GM23338 (cell line): ENCODE data around the gene MUS81. TPM values are rescaled to one million over a fixed set of nuclear protein-coding genes. Genes with fewer than 3 reads are reported as not detected.

ENCODE experiments used
- ATAC-seq: fragments of 200-7000 bp; cut with Tn5 transposase; 3 replicates; pipeline ENCODE4 v1.9.1; 2020
- DNase-seq: peaks from one replicate; pipeline ENCODE4 v3.0.0-alpha.2; 2015; ENCODE audit warnings: low spot score
- H2AFZ ChIP-seq: fragments of 200-600 bp; sonication (generic); 2 replicates; pipeline ENCODE4 v1.8.0; 2016; ENCODE audit warnings: antibody characterized with exemption, mild to moderate bottlenecking, moderate library complexity
- H3F3A ChIP-seq: fragments of 200-600 bp; sonication (generic); replicated peaks from 2 replicates; pipeline ENCODE4 v1.8.0; 2017; ENCODE audit warnings: antibody characterized with exemption, mixed run types, low read depth
- H3K27ac ChIP-seq: fragments of 200-600 bp; sonication (generic); 2 replicates; pipeline ENCODE4 v1.6.1; 2016; ENCODE audit warnings: low read depth
- H3K27me3 ChIP-seq: fragments of 200-600 bp; sonication (generic); 2 replicates; pipeline ENCODE4 v1.8.0; 2016; ENCODE audit warnings: mild to moderate bottlenecking, mixed run types, moderate library complexity; ENCODE audit not compliant: insufficient read depth
- H3K36me3 ChIP-seq: fragments of 200-600 bp; sonication (generic); 2 replicates; pipeline ENCODE4 v1.8.0; 2016; ENCODE audit warnings: mild to moderate bottlenecking; ENCODE audit not compliant: insufficient read depth
- H3K4me1 ChIP-seq: fragments of 200-600 bp; sonication (generic); 2 replicates; pipeline ENCODE4 v1.8.0; 2016; ENCODE audit warnings: mild to moderate bottlenecking, moderate library complexity; ENCODE audit not compliant: insufficient read depth
- H3K4me2 ChIP-seq: fragments of 200-600 bp; sonication (generic); 2 replicates; pipeline ENCODE4 v1.7.1; 2017; ENCODE audit warnings: mixed run types
- H3K4me3 ChIP-seq: fragments of 200-600 bp; sonication (generic); 2 replicates; pipeline ENCODE4 v1.6.1; 2016; ENCODE audit warnings: mixed run types
- H3K79me2 ChIP-seq: fragments of 200-600 bp; sonication (generic); replicated peaks from 2 replicates; pipeline ENCODE4 v1.8.0; 2017; ENCODE audit warnings: mild to moderate bottlenecking; ENCODE audit not compliant: insufficient read depth
- H3K9me2 ChIP-seq: fragments of 200-600 bp; sonication (generic); 2 replicates; pipeline ENCODE4 v1.8.0; 2017; ENCODE audit not compliant: insufficient read depth
- H4K20me1 ChIP-seq: fragments of 200-600 bp; sonication (generic); replicated peaks from 2 replicates; pipeline ENCODE4 v1.8.0; 2017; ENCODE audit warnings: mild to moderate bottlenecking; ENCODE audit not compliant: insufficient read depth
- H3K27ac Mint-ChIP-seq: 2 replicates; pipeline ENCODE4 v1.8.0; 2020; ENCODE audit warnings: inconsistent platforms, mild to moderate bottlenecking, moderate library complexity, mixed read lengths
- H3K27me3 Mint-ChIP-seq: 3 replicates; pipeline ENCODE4 v1.8.0; 2022; ENCODE audit warnings: low read depth, mild to moderate bottlenecking, moderate library complexity, mixed read lengths, inconsistent platforms; ENCODE audit not compliant: insufficient read depth, poor library complexity
- H3K36me3 Mint-ChIP-seq: 3 replicates; pipeline ENCODE4 v1.8.0; 2021; ENCODE audit warnings: low read depth, mild to moderate bottlenecking, inconsistent platforms, moderate library complexity, mixed read lengths
- H3K4me1 Mint-ChIP-seq: 3 replicates; pipeline ENCODE4 v1.8.0; 2020; ENCODE audit warnings: mild to moderate bottlenecking, inconsistent platforms, mixed read lengths
- H3K4me3 Mint-ChIP-seq: 3 replicates; pipeline ENCODE4 v1.8.0; 2021; ENCODE audit warnings: moderate library complexity, mild to moderate bottlenecking, inconsistent platforms, mixed read lengths
- H3K9me3 Mint-ChIP-seq: 3 replicates; pipeline ENCODE4 v1.8.0; 2020; ENCODE audit warnings: moderate library complexity, mild to moderate bottlenecking, inconsistent platforms, mixed read lengths
- EZH2phosphoT487 ChIP-seq: fragments of 200-600 bp; sonication (generic); IDR thresholded peaks from one replicate; pipeline ENCODE4 v1.8.1; 2018; ENCODE audit warnings: antibody characterized with exemption; ENCODE audit not compliant: unreplicated experiment
- STAT1 ChIP-seq: IDR thresholded peaks from one replicate; pipeline ENCODE4 v1.6.1; 2016; ENCODE audit warnings: antibody characterized with exemption; ENCODE audit not compliant: unreplicated experiment
- polyA plus RNA-seq: library from polyadenylated mRNA; unstranded; fragments of >200 nt; fragmentation: Nextera tagmentation; extraction: Ambion mirVana; gene quantifications from 2 replicates; pipeline ENCODE4 v1.2.1, GENCODE V29; 2016
- total RNA-seq: library from RNA; depleted of rRNA; stranded (reverse); fragments of >200 nt; shearing (Covaris generic); gene quantifications from 2 replicates; pipeline ENCODE4 v1.2.3, GENCODE V29; 2014
- TF ChIP-seq, protein P1 (sequence below), 2 experiments: fragments of 200-600 bp in 1 of 2; sonication (generic) in 1 of 2; conservative IDR thresholded peaks; 2 replicates each; pipeline versions ENCODE4 v1.5.1 to v1.6.1; 2016 to 2017; ENCODE audit warnings: antibody characterized with exemption in 2 of 2, low read depth in 2 of 2, mild to moderate bottlenecking in 2 of 2, moderate library complexity in 1 of 2
- TF ChIP-seq, protein P2 (sequence below): IDR thresholded peaks from 2 replicates; pipeline ENCODE4 v1.6.1; 2016; ENCODE audit warnings: antibody characterized with exemption
- TF ChIP-seq, protein P3 (sequence below): fragments of 250-450 bp; sonication (Bioruptor Pico); IDR thresholded peaks from 2 replicates; pipeline ENCODE4 v1.5.0; 2020; ENCODE audit warnings: mild to moderate bottlenecking, moderate library complexity

The MUS81 gene
- total and polyA plus RNA-seq, 2 experiments from 2014 or later = 38.5 to 48.6 TPM

DNA sequence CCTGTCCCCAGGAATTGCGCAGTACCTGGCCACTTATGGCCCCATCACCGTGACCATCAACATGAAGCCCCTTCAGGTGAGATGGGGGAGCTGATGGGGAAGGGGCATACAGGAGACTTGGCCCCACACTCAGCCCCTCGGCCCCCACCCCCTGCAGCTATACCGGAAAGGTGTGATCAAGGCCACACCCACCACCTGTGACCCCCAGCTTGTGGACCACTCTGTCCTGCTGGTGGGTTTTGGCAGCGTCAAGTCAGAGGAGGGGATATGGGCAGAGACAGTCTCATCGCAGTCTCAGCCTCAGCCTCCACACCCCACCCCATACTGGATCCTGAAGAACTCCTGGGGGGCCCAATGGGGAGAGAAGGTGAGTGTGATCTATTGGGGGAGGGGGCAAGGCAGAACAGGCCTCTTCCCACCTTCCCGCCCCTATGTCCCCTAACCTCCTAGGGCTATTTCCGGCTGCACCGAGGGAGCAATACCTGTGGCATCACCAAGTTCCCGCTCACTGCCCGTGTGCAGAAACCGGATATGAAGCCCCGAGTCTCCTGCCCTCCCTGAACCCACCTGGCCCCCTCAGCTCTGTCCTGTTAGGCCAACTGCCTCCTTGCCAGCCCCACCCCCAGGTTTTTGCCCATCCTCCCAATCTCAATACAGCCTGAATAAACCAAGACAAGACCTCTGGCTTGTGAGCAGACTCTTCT, 23.0 kb downstream of the MUS81 start:
- no peak for ATAC-seq
- no peaks in the 10 kb centered on the region for H3K9me2 ChIP-seq
- H3K4me3 Mint-ChIP-seq = no peak overlapping the region; the same call in 2 of the 3 replicates

DNA sequence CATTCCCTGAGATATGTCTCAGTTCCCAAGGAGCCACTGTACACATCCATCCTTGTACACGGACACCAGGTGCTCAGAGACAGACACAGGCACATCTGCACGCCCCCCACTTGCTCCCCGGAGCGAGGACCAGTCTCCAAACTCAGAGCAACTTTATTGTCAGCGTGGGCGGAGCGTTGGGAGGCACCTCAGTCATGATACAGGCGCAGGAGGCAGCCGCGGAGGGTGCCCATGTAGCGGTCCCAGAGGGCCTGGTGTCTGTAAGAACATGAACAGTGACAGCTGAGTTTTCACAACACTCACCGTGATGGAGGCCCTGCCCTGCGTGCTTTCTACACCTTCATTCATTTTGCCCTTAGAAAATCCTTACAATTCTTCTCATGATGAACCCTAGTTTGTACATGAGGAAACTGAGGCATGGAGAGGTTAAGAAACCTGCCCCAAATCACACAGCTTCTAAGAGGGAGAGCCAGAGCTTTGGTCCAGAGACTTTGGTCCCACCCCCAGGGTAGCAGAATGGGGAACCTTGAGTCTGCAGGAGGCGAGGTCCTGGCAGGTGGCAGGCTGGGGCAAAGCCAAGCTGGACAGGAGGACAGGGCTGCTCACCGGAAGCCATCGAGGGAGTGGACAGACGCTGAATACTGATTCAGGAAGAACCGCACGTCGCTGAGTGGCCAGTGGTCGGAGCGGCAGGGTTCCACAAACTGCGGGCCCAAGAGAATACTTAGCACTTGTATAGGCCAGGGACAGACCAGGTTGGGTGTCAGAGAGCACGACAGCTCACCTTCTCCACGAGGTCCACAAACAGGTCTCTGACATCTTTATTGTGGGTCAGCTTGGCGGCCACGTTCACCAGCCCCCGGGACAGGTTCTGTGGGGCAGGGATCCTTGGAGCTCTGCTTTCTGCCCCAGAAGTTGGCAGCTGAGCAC, 23.8 kb downstream of the MUS81 start:
- Histone ChIP-seq H2AFZ (no peak overlapping the region), H3K36me3 (peaks cover 14% of the 10 kb centered on the region; the same call in 1 of the 2 replicates), H3K9me2 (no peaks in the 10 kb centered on the region), H4K20me1 (peaks cover 18% of the 10 kb centered on the region; the same call in 1 of the 2 replicates), H3K4me3 (no peak overlapping the region), H3K27me3 (peaks cover under 1% of the 10 kb centered on the region; the same call in 1 of the 2 replicates), H3K27ac (no peak overlapping the region), H3F3A (peaks cover 29% of the 10 kb centered on the region), H3K4me2 (no peak overlapping the region), H3K4me1 (peaks cover 9% of the 10 kb centered on the region), H3K79me2 (0 out of 2 replicates have a peak, but pooled peaks cover 9% of the 10 kb centered on the region)
- no peak for DNase-seq
- no peak for ATAC-seq
- Mint-ChIP-seq H3K9me3 (peaks cover 2% of the 10 kb centered on the region; the same call in 1 of the 3 replicates), H3K27me3 (peaks cover 14% of the 10 kb centered on the region), H3K27ac (no peak overlapping the region), H3K4me3 (no peak overlapping the region; the same call in 2 of the 3 replicates), H3K4me1 (peaks cover 15% of the 10 kb centered on the region), H3K36me3 (peaks cover 45% of the 10 kb centered on the region)
- TF ChIP-seq, protein P1, sequence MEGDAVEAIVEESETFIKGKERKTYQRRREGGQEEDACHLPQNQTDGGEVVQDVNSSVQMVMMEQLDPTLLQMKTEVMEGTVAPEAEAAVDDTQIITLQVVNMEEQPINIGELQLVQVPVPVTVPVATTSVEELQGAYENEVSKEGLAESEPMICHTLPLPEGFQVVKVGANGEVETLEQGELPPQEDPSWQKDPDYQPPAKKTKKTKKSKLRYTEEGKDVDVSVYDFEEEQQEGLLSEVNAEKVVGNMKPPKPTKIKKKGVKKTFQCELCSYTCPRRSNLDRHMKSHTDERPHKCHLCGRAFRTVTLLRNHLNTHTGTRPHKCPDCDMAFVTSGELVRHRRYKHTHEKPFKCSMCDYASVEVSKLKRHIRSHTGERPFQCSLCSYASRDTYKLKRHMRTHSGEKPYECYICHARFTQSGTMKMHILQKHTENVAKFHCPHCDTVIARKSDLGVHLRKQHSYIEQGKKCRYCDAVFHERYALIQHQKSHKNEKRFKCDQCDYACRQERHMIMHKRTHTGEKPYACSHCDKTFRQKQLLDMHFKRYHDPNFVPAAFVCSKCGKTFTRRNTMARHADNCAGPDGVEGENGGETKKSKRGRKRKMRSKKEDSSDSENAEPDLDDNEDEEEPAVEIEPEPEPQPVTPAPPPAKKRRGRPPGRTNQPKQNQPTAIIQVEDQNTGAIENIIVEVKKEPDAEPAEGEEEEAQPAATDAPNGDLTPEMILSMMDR (conservative IDR thresholded peaks at IDR 0.05; ENCODE audit: low read depth in 2 of 2) = no peak
- TF ChIP-seq, protein P2, sequence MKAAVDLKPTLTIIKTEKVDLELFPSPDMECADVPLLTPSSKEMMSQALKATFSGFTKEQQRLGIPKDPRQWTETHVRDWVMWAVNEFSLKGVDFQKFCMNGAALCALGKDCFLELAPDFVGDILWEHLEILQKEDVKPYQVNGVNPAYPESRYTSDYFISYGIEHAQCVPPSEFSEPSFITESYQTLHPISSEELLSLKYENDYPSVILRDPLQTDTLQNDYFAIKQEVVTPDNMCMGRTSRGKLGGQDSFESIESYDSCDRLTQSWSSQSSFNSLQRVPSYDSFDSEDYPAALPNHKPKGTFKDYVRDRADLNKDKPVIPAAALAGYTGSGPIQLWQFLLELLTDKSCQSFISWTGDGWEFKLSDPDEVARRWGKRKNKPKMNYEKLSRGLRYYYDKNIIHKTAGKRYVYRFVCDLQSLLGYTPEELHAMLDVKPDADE = no peak
- TF ChIP-seq, protein P3, sequence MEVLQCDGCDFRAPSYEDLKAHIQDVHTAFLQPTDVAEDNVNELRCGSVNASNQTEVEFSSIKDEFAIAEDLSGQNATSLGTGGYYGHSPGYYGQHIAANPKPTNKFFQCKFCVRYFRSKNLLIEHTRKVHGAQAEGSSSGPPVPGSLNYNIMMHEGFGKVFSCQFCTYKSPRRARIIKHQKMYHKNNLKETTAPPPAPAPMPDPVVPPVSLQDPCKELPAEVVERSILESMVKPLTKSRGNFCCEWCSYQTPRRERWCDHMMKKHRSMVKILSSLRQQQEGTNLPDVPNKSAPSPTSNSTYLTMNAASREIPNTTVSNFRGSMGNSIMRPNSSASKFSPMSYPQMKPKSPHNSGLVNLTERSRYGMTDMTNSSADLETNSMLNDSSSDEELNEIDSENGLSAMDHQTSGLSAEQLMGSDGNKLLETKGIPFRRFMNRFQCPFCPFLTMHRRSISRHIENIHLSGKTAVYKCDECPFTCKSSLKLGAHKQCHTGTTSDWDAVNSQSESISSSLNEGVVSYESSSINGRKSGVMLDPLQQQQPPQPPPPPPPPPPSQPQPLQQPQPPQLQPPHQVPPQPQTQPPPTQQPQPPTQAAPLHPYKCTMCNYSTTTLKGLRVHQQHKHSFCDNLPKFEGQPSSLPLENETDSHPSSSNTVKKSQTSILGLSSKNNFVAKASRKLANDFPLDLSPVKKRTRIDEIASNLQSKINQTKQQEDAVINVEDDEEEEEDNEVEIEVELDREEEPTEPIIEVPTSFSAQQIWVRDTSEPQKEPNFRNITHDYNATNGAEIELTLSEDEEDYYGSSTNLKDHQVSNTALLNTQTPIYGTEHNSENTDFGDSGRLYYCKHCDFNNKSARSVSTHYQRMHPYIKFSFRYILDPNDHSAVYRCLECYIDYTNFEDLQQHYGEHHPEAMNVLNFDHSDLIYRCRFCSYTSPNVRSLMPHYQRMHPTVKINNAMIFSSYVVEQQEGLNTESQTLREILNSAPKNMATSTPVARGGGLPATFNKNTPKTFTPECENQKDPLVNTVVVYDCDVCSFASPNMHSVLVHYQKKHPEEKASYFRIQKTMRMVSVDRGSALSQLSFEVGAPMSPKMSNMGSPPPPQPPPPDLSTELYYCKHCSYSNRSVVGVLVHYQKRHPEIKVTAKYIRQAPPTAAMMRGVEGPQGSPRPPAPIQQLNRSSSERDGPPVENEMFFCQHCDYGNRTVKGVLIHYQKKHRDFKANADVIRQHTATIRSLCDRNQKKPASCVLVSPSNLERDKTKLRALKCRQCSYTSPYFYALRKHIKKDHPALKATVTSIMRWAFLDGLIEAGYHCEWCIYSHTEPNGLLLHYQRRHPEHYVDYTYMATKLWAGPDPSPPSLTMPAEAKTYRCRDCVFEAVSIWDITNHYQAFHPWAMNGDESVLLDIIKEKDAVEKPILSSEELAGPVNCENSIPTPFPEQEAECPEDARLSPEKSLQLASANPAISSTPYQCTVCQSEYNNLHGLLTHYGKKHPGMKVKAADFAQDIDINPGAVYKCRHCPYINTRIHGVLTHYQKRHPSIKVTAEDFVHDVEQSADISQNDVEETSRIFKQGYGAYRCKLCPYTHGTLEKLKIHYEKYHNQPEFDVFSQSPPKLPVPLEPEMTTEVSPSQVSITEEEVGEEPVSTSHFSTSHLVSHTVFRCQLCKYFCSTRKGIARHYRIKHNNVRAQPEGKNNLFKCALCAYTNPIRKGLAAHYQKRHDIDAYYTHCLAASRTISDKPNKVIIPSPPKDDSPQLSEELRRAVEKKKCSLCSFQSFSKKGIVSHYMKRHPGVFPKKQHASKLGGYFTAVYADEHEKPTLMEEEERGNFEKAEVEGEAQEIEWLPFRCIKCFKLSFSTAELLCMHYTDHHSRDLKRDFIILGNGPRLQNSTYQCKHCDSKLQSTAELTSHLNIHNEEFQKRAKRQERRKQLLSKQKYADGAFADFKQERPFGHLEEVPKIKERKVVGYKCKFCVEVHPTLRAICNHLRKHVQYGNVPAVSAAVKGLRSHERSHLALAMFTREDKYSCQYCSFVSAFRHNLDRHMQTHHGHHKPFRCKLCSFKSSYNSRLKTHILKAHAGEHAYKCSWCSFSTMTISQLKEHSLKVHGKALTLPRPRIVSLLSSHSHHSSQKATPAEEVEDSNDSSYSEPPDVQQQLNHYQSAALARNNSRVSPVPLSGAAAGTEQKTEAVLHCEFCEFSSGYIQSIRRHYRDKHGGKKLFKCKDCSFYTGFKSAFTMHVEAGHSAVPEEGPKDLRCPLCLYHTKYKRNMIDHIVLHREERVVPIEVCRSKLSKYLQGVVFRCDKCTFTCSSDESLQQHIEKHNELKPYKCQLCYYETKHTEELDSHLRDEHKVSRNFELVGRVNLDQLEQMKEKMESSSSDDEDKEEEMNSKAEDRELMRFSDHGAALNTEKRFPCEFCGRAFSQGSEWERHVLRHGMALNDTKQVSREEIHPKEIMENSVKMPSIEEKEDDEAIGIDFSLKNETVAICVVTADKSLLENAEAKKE (CRISPR knock-in tag) = no peak
- TF ChIP-seq STAT1 (no peak), EZH2phosphoT487 (no peak)

More for the DNA sequence above, 23.0 kb downstream of the MUS81 start:
- TF ChIP-seq, protein P2 = no peak
- no peak for TF ChIP-seq EZH2phosphoT487
- Mint-ChIP-seq H3K9me3 (peaks cover 2% of the 10 kb centered on the region; the same call in 1 of the 3 replicates), H3K4me1 (peaks cover 13% of the 10 kb centered on the region), H3K36me3 (peaks cover 45% of the 10 kb centered on the region), H3K27me3 (peaks cover 13% of the 10 kb centered on the region), H3K27ac (no peak overlapping the region)
- 0 out of 2 replicates have a peak, but pooled peaks cover 9% of the 10 kb centered on the region for H3K79me2 ChIP-seq
- peaks cover 18% of the 10 kb centered on the region; the same call in 1 of the 2 replicates for H4K20me1 ChIP-seq
- no peaks in the 10 kb centered on the region for H3K27me3 ChIP-seq
- peaks cover 24% of the 10 kb centered on the region for H3F3A ChIP-seq
- H3K27ac ChIP-seq = no peak overlapping the region
- no peak overlapping the region for H3K4me3 ChIP-seq
- no peak overlapping the region for H2AFZ ChIP-seq
- H3K36me3 ChIP-seq = peaks cover 14% of the 10 kb centered on the region; the same call in 1 of the 2 replicates
- DNase-seq = no peak
- no peak overlapping the region for H3K4me2 ChIP-seq
- peaks cover 7% of the 10 kb centered on the region; the same call in 1 of the 2 replicates for H3K4me1 ChIP-seq
